Measurements from ENCODE around the gene CRK. TPM values are rescaled to one million over a fixed set of nuclear protein-coding genes. Genes with fewer than 3 reads are reported as not detected.
A peak's percentile ranks its signal among the peaks of the same experiment; 100 is the strongest.
"Not testable (repeated sequence)": the region's sequence is repeated elsewhere in the genome, so short reads cannot be mapped to it uniquely, and the experiment has no call there.

The CRK gene
- total RNA-seq, 1 donor from 2014 or later, result 41.9 TPM

GRCh38 chr17:1461198-1461944 lies 5.3 kb upstream of the CRK start:
- Mint-ChIP-seq H3K27me3 (ENCODE audit: low read depth) (no peaks in the 10 kb centered on the region), H3K4me1 (peaks cover 4% of the 10 kb centered on the region), H3K27ac (no peak overlapping the region), H3K4me3 (no peak overlapping the region), H3K9me3 (no peaks in the 10 kb centered on the region), H3K36me3 (peaks cover 19% of the 10 kb centered on the region)
- DNase-seq (ENCODE audit: low spot score in 2 of 2, unreplicated experiment in 2 of 2), result no peak
- TF ChIP-seq CTCF (IDR thresholded peaks at IDR 0.05; ENCODE audit: unreplicated experiment), result no peak

GRCh38 chr17:1460233-1460632 lies 4.2 kb upstream of the CRK start:
- peaks cover 6% of the 10 kb centered on the region for H3K4me1 Mint-ChIP-seq
- H3K9me3 Mint-ChIP-seq, result no peaks in the 10 kb centered on the region
- no peak for DNase-seq (ENCODE audit: low spot score in 2 of 2, unreplicated experiment in 2 of 2)
- H3K27ac Mint-ChIP-seq, result no peak overlapping the region
- H3K4me3 Mint-ChIP-seq, result no peak overlapping the region
- TF ChIP-seq CTCF (IDR thresholded peaks at IDR 0.05; ENCODE audit: unreplicated experiment), result no peak
- peaks cover 19% of the 10 kb centered on the region for H3K36me3 Mint-ChIP-seq
- no peaks in the 10 kb centered on the region for H3K27me3 Mint-ChIP-seq (ENCODE audit: low read depth)

GRCh38 chr17:1455291-1455796 lies 688 bp downstream of the CRK start:
- Mint-ChIP-seq H3K36me3 (no peaks in the 10 kb centered on the region), H3K27me3 (ENCODE audit: low read depth) (no peaks in the 10 kb centered on the region), H3K4me1 (peaks cover 19% of the 10 kb centered on the region), H3K9me3 (no peaks in the 10 kb centered on the region), H3K4me3 (peak overlapping the region; percentile 92), H3K27ac (peak overlapping the region; percentile 98)
- DNase-seq (ENCODE audit: low spot score in 2 of 2, unreplicated experiment in 2 of 2), result peak in 1 of 2 experiments; percentile 65
- TF ChIP-seq CTCF (IDR thresholded peaks at IDR 0.05; ENCODE audit: unreplicated experiment), result peak; percentile 61

- H3K27me3 Mint-ChIP-seq (ENCODE audit: low read depth), result no peaks in the 10 kb centered on the region
- TF ChIP-seq CTCF (IDR thresholded peaks at IDR 0.05; ENCODE audit: unreplicated experiment), result no peak
Measured at GRCh38 chr17:1454541-1454940, 1.5 kb downstream of the CRK start.

GRCh38 chr17:1453694-1454093 lies 2.3 kb downstream of the CRK start:
- H3K27me3 Mint-ChIP-seq (ENCODE audit: low read depth); H3K9me3 Mint-ChIP-seq; H3K36me3 Mint-ChIP-seq; DNase-seq (ENCODE audit: low spot score in 2 of 2, unreplicated experiment in 2 of 2): not testable (repeated sequence)
- Mint-ChIP-seq H3K4me3 (peak overlapping the region; percentile 41), H3K27ac (peak overlapping the region; percentile 39), H3K4me1 (peaks cover 19% of the 10 kb centered on the region)

More at GRCh38 chr17:1454541-1454940, 1.5 kb downstream of the CRK start:
- H3K27ac Mint-ChIP-seq, result peak overlapping the region; percentile 98
- H3K4me3 Mint-ChIP-seq, result peak overlapping the region; percentile 92
- DNase-seq (ENCODE audit: low spot score in 2 of 2, unreplicated experiment in 2 of 2), result no peak
- peaks cover 19% of the 10 kb centered on the region for H3K4me1 Mint-ChIP-seq
- H3K9me3 Mint-ChIP-seq, result no peaks in the 10 kb centered on the region
- H3K36me3 Mint-ChIP-seq, result no peaks in the 10 kb centered on the region

- DNase-seq (ENCODE audit: low spot score in 2 of 2, unreplicated experiment in 2 of 2), result no peak
- Mint-ChIP-seq H3K9me3 (no peaks in the 10 kb centered on the region), H3K27ac (peak overlapping the region; percentile 30), H3K4me1 (peaks cover 19% of the 10 kb centered on the region), H3K4me3 (no peak overlapping the region), H3K36me3 (peaks cover 3% of the 10 kb centered on the region), H3K27me3 (ENCODE audit: low read depth) (no peaks in the 10 kb centered on the region)
- TF ChIP-seq CTCF (IDR thresholded peaks at IDR 0.05; ENCODE audit: unreplicated experiment), result no peak
Measured at GRCh38 chr17:1452836-1453235, 3.2 kb downstream of the CRK start.

GRCh38 chr17:1450261-1450660 lies 5.8 kb downstream of the CRK start:
- not testable (repeated sequence) for H3K36me3 Mint-ChIP-seq, H3K9me3 Mint-ChIP-seq

More at GRCh38 chr17:1450261-1450660, 5.8 kb downstream of the CRK start:
- H3K27ac Mint-ChIP-seq; DNase-seq (ENCODE audit: low spot score in 2 of 2, unreplicated experiment in 2 of 2); H3K27me3 Mint-ChIP-seq (ENCODE audit: low read depth); H3K4me3 Mint-ChIP-seq: not testable (repeated sequence)
- peaks cover 16% of the 10 kb centered on the region for H3K4me1 Mint-ChIP-seq

All from mesothelial cell of epicardium (in vitro differentiated cells).